Loucy (cell line): ENCODE measurements around the gene SLC1A4.

Experiments
- EZH2phosphoT487 ChIP-seq: fragments of 200-600 bp; IDR thresholded peaks from 2 replicates; pipeline ENCODE4 v1.6.1; 2018; ENCODE audit warnings: antibody characterized with exemption, mild to moderate bottlenecking, moderate library complexity, borderline replicate concordance
- TF ChIP-seq, protein P1 (sequence below): fragments of 200-600 bp; sonication (generic); conservative IDR thresholded peaks from 2 replicates; pipeline ENCODE4 v1.5.1; 2014; ENCODE audit warnings: mild to moderate bottlenecking, antibody characterized with exemption, low read length

DNA sequence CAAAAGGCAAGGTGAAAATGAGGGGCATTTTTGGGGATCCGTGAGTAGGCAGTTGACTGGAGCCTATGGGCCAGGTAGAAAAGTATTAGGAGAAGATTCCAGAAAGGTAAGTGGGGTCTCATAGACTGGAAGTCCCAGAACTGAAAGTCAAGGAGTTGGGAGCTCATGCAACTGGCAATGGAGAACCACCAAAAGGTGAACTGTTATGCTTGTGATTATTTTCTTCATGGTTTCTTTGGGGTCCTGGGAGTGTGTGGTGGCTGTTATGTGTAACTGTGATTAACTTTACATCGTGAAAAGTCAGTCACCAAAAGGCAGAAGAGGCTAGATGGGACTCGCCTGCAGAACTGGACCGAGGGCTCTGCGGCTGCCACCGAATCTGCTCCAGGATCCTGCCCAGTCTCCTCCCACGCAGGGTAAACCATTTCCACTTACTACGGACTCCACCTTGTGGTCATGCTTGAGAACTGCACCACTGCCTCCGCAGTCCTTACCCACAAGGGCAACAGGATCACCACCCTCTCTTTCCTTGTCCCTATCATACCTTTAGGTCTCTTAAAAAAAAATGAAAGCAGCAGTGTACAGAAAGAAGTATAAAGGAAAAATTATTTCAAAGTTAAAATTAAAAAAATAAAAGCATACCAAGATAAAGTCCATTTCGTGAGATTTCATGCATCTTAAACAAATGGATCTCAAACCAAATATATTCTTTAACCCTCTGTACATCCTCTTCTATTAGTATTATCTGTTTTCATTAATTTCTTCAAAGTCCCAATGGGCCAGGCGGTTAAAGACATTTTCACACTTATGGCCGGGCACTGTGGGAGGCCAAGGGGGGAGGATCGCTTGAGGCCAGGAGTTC, 51.4 kb downstream of the SLC1A4 start:
- TF ChIP-seq, protein P1, sequence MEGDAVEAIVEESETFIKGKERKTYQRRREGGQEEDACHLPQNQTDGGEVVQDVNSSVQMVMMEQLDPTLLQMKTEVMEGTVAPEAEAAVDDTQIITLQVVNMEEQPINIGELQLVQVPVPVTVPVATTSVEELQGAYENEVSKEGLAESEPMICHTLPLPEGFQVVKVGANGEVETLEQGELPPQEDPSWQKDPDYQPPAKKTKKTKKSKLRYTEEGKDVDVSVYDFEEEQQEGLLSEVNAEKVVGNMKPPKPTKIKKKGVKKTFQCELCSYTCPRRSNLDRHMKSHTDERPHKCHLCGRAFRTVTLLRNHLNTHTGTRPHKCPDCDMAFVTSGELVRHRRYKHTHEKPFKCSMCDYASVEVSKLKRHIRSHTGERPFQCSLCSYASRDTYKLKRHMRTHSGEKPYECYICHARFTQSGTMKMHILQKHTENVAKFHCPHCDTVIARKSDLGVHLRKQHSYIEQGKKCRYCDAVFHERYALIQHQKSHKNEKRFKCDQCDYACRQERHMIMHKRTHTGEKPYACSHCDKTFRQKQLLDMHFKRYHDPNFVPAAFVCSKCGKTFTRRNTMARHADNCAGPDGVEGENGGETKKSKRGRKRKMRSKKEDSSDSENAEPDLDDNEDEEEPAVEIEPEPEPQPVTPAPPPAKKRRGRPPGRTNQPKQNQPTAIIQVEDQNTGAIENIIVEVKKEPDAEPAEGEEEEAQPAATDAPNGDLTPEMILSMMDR = peak; percentile 95
- no peak for TF ChIP-seq EZH2phosphoT487
